Pancreas (tissue), 10 donors: ENCODE results near the gene KDM4C. TPM values are rescaled to one million over a fixed set of nuclear protein-coding genes. Genes with fewer than 3 reads are reported as not detected.

ENCODE experiments used
- ATAC-seq, 4 donors: fragments of 200-7000 bp; cut with Tn5 transposase; one replicate each; pipeline versions ENCODE4 v1.8.0 to v1.9.1; 2020; ENCODE audit warnings: mild to moderate bottlenecking in 4 of 4, moderate library complexity in 4 of 4
- DNase-seq, 6 donors: peaks; one replicate each; pipeline ENCODE4 v3.0.0-alpha.2; 2020
- FAIRE-seq: peaks from 2 replicates; lab custom pipeline; 2012; peaks lifted over from hg19 to GRCh38; lab: Jason Lieb, UNC
- H3K27ac ChIP-seq, 4 donors: fragments of 200-600 bp; sonication (generic); 1 replicate in 3 of 4; 2 replicates in 1 of 4; pipeline versions ENCODE4 v1.5.0 to v1.8.0; 2020
- H3K27me3 ChIP-seq, 4 donors: fragments of 200-600 bp; one replicate each; pipeline ENCODE4 v1.8.0; 2021
- H3K36me3 ChIP-seq, 3 donors: fragments of 200-600 bp; sonication (generic) in 1 of 3; one replicate each; pipeline versions ENCODE4 v1.5.0 to v1.8.0; 2020 to 2021
- H3K4me1 ChIP-seq, 3 donors: fragments of 200-600 bp; one replicate each; pipeline ENCODE4 v1.8.0; 2021
- H3K4me3 ChIP-seq, 4 donors: fragments of 200-600 bp; sonication (generic) in 2 of 4; one replicate each; pipeline versions ENCODE4 v1.5.0 to v1.8.0; 2020 to 2021
- H3K9me3 ChIP-seq, 4 donors: fragments of 200-600 bp; one replicate each; pipeline ENCODE4 v1.8.0; 2021
- WGBS, 2 donors: extraction: QIAGEN DNeasy Blood & Tissue Kit; methylation state at CpG; one replicate each; pipeline ENCODE4 v1.1.7; 2013; 5-methylcytosine and 5-hydroxymethylcytosine counted together
- intact Hi-C, 3 donors: fragments of 100-400 bp; cut with DNase I; formaldehyde crosslinking; loops; one replicate each; pipeline versions ENCODE4 v1.11.1 to v1.14.2; 2022
- polyA plus RNA-seq, 2 donors: library from polyadenylated mRNA; stranded (reverse); fragments of 200-250 nt; gene quantifications; one replicate each; pipeline ENCODE4 v1.2.3, GENCODE V29; 2013
- total RNA-seq, 6 donors: library from RNA; stranded (reverse); fragmentation: NEBNext Ultra II Directional in 4 of 6; extraction: Animal tissue kit (Norgen Biotek cat#: 25700) in 4 of 6; gene quantifications; one replicate each; pipeline versions ENCODE4 v1.2.1 to v1.2.4, GENCODE V29; 2021 to 2023
- TF ChIP-seq, protein P1 (sequence below), 4 donors: fragments of 200-600 bp; sonication (generic) in 3 of 4; IDR thresholded peaks; one replicate each; pipeline versions ENCODE4 v1.5.0 to v1.8.0; 2021; ENCODE audit warnings: antibody characterized with exemption in 4 of 4
- donor health status: healthy with polysubstance abuse.
- donor health status: DM: no; HTN: no; CAD: no; lungs with moderate emphysema.
- donor health status: DM: no; HTN: no; CAD: no.
- donor health status: control.
- donor health status: control.
- donor health status: Bipolar disorder and iron deficiency.
- donor health status: DM: yes; HTN: yes; CAD: no.
- donor health status: DM: no; HTN: no; CAD: no.
- donor health status: DM: no; HTN: no; CAD: no.
- donor health status: DM: yes; HTN: yes; CAD: no.

Gene KDM4C
- total and polyA plus RNA-seq, 8 donors, result 10.5 to 30.8 (median 19.7) TPM

DNA sequence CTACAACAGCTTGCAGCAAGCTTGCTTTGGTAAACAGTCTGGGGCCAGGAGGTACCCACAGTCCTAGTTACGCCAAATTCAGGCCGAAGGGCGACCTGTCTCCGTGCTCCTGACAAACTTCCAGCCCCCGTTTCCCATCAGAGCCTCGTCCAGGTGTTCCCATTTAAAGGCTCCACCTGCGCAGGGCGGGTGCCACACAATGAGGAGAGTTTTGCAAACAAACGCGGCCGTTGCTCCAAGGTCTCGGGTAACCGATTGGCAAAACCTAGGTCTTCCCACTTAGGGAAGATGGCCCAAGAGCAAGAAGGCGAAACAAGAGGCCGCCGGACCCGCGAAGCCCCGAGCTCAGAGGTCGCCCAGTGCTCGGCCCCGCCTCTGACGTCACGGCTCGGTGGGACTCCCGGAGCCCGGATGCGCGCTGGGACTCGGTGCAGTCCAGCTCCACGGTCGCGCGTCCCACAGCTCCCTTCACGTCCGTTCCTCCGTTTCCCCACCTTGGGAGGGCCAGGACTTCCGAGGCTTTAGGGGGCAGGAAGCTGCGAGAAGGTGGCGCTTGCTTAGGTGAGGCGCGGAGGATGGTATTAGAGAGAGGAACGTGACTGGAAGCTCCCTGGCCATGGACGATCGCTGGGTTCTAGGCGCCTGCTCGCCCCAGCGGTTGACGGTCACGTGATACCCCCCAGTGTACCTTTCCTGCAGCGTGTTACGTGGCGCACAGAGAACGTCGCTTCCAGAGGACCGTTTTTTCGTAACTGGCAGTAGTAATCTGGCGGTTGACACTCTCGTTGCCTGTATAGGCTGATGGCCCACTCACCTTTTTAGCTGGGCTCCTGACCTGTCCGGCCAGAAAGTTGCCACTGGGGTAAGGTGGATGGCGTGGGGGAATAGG lies 41.8 kb upstream of the KDM4C start:
- Histone ChIP-seq H3K27ac (peak overlapping the region; percentile 85 to 90 (median 87)), H3K36me3 (no peaks in the 10 kb centered on the region), H3K4me3 (peak overlapping the region; percentile 30 to 53 (median 44)), H3K27me3 (no peaks in the 10 kb centered on the region), H3K9me3 (no peaks in the 10 kb centered on the region), H3K4me1 (peaks cover 0 to 4% (median 0%) of the 10 kb centered on the region in 3 donors)
- TF ChIP-seq, protein P1, sequence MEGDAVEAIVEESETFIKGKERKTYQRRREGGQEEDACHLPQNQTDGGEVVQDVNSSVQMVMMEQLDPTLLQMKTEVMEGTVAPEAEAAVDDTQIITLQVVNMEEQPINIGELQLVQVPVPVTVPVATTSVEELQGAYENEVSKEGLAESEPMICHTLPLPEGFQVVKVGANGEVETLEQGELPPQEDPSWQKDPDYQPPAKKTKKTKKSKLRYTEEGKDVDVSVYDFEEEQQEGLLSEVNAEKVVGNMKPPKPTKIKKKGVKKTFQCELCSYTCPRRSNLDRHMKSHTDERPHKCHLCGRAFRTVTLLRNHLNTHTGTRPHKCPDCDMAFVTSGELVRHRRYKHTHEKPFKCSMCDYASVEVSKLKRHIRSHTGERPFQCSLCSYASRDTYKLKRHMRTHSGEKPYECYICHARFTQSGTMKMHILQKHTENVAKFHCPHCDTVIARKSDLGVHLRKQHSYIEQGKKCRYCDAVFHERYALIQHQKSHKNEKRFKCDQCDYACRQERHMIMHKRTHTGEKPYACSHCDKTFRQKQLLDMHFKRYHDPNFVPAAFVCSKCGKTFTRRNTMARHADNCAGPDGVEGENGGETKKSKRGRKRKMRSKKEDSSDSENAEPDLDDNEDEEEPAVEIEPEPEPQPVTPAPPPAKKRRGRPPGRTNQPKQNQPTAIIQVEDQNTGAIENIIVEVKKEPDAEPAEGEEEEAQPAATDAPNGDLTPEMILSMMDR (IDR thresholded peaks at IDR 0.05), result no peak
- WGBS, 2 donors, result 7 to 15% methylated on average over 52 to 61 of the region's 61 CpGs
- FAIRE-seq (no peak), ATAC-seq (peak; percentile 90 to 97 (median 92)), DNase-seq (peak; percentile 80 to 92 (median 85))
- intact Hi-C loops, result no loop called here

DNA sequence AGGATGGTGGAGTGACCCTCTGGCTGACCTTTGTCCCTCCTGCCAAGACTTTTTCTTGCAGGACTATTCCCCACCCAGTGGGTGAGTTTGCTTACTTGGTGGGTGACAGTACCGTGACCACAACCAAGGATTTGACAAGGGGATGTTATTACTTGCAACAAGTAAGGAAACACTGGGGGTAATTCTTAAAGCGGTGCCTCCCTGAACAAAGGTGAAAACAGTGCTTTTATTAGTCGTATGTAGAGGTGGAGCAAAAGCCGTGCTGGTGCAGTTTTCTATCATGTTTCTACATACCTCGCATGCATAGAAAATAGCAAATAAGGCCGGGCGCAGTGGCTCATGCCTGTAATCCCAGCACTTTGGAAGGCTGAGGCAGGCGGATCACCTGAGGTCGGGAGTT lies 41.0 kb upstream of the KDM4C start:
- H3K27ac ChIP-seq, result peak overlapping the region; percentile 85 to 90 (median 87)

DNA sequence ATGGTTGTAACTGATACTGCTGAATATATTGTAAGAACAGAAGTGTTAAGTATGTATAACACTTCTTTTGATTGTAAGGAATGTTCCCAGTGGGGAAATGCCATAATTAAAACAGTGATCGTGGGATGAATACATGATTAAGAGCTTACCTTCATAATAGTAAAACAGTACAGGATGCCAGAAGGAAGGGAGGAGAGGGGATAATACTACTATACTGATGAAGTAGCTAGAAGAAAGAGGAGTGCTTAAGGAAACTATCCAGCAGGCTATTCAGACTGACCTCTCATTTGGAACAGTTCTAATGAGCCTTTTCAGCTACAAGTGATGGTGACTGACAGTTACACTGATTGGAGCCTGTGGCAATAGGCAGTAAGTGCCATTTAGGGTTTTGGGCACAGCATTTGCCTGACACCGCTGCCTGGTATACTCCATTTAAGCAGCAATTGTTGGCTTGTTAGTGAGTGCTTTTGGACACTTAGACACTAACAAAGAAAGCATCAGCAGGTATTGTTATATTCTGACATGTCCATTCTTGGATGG lies 33.8 kb upstream of the KDM4C start:
- WGBS, 2 donors, result 86 to 88% methylated on average over 2 of the region's 2 CpGs
- H3K36me3 ChIP-seq, result no peaks in the 10 kb centered on the region
- TF ChIP-seq, protein P1 (IDR thresholded peaks at IDR 0.05), result no peak
- H3K9me3 ChIP-seq, result no peaks in the 10 kb centered on the region
- intact Hi-C loops, result no loop called here
- ATAC-seq (no peak), FAIRE-seq (no peak), DNase-seq (no peak)
- H3K27me3 ChIP-seq, result no peaks in the 10 kb centered on the region
- no peaks in the 10 kb centered on the region for H3K4me1 ChIP-seq
- no peak overlapping the region for H3K27ac ChIP-seq
- H3K4me3 ChIP-seq, result no peak overlapping the region

More for the DNA sequence above, 41.0 kb upstream of the KDM4C start:
- Histone ChIP-seq H3K9me3 (no peaks in the 10 kb centered on the region), H3K36me3 (no peaks in the 10 kb centered on the region), H3K4me1 (peaks cover 0 to 4% (median 0%) of the 10 kb centered on the region in 3 donors), H3K4me3 (peak overlapping the region in 3 of 4 donors; percentile 30 to 53 (median 49)), H3K27me3 (no peaks in the 10 kb centered on the region)
- no peak for DNase-seq
- no peak for FAIRE-seq
- intact Hi-C loops, result no loop called here
- 69 to 78% methylated on average over 9 of the region's 9 CpGs for WGBS, 2 donors
- no peak for ATAC-seq
- TF ChIP-seq, protein P1 (IDR thresholded peaks at IDR 0.05), result no peak

DNA sequence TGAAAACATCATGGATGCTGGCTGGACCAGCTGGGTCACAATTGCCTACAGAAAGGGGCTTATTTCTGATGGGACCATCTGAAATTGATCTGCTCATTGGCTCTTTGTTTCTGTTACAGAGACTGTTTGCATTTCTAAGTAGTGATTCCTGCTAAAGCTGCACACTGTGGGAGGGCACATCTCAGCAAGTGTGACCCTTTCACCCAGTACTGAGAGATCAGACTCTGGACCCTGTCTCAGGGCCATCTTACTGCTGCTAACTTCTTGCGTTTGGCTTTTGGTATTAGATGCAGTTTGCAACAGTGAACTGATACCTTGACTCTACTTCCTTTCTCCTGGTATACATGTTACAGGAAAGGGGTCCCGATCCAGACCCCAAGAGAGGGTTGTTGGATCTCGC lies 24.5 kb upstream of the KDM4C start:
- intact Hi-C loops, result loop anchor here in 1 of 3 donors (10.0 kb wide), 1 partner anchor 148 kb away; no protein-coding TSS in a partner anchor
- WGBS, 2 donors, result 90 to 95% methylated on average over 3 of the region's 3 CpGs
- H3K36me3 ChIP-seq, result no peaks in the 10 kb centered on the region
- no peaks in the 10 kb centered on the region for H3K9me3 ChIP-seq
- H3K27ac ChIP-seq, result no peak overlapping the region
- H3K27me3 ChIP-seq, result no peaks in the 10 kb centered on the region
- FAIRE-seq (no peak), ATAC-seq (no peak), DNase-seq (no peak)
- H3K4me1 ChIP-seq, result no peaks in the 10 kb centered on the region
- H3K4me3 ChIP-seq, result no peak overlapping the region
- TF ChIP-seq, protein P1 (IDR thresholded peaks at IDR 0.05), result no peak
